Measurements from ENCODE around the gene TET1. TPM values are rescaled to one million over a fixed set of nuclear protein-coding genes. Genes with fewer than 3 reads are reported as not detected.
"Not testable (repeated sequence)": the region's sequence is repeated elsewhere in the genome, so short reads cannot be mapped to it uniquely, and the experiment has no call there.

The TET1 gene
- 10 to 100 TPM; 24.4 to 26.5 TPM for total RNA-seq
- polyA plus RNA-seq (ENCODE audit: insufficient read length in 2 of 2): 1 to 10 TPM; 4.9 to 6.8 TPM
- long read RNA-seq, donor 1: 0 reads
- long read RNA-seq, donor 2: 0 reads
- long read RNA-seq, donor 3: 0 reads
- long read RNA-seq, donor 4: 0 reads

DNA sequence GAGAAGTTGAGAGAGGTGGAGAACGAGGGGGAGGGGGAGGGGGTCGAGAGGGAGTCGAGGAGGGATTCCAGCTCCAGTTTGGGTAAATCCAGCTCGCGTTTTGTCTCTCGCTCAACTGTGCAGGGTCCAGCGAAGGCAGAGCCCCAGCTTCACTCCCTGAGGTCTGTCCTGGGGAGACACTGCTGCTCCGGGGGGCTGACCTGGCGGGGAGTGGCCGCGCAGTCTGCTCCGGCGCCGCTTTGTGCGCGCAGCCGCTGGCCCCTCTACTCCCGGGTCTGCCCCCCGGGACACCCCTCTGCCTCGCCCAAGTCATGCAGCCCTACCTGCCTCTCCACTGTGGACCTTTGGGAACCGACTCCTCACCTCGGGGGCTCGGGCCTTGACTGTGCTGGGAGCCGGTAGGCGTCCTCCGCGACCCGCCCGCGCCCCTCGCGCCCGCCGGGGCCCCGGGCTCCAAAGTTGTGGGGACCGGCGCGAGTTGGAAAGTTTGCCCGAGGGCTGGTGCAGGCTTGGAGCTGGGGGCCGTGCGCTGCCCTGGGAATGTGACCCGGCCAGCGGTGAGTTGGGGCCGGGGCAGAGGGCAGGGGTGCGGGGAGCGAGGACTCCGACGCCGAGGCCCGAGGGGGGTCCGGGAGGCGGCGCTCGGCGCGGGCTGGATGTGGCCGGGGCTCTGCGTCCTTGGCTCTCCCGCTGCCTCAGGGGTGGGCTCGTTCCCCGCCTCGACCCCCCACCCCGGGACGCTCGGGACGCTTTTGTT, at the start of gene TET1:
Gene TET1 (plus strand): TSS at position 152 of the 757 bp plus-strand sequence. CDS start 12,002 bp downstream, outside the sequence.
- H3K4me1 ChIP-seq (ENCODE audit: control insufficient read depth, insufficient read depth, low read length): peaks cover 11% of the 10 kb centered on the region
- peaks cover 10% of the 10 kb centered on the region for H3K27me3 ChIP-seq (ENCODE audit: control insufficient read depth, insufficient read depth, low read length)
- H3K27ac ChIP-seq (ENCODE audit: low read depth, low read length): peak within 1 kb of the TSS; percentile 79
- H3K36me3 ChIP-seq (ENCODE audit: control insufficient read depth, insufficient read depth, low read length): no peaks in the 10 kb centered on the region
- WGBS (ENCODE audit: insufficient coverage): 0% methylated on average over 66 of the region's 66 CpGs
- no peaks in the 10 kb centered on the region for H3K9me3 ChIP-seq (ENCODE audit: control insufficient read depth, insufficient read depth, low read length)
- H3K4me3 ChIP-seq (ENCODE audit: low read depth, low read length): peak within 1 kb of the TSS; percentile 69
- DNase-seq (ENCODE audit: low read depth in 4 of 6, low spot score in 6 of 6): peak in 5 of 6 donors; percentile 51 to 91 (median 74)

DNA sequence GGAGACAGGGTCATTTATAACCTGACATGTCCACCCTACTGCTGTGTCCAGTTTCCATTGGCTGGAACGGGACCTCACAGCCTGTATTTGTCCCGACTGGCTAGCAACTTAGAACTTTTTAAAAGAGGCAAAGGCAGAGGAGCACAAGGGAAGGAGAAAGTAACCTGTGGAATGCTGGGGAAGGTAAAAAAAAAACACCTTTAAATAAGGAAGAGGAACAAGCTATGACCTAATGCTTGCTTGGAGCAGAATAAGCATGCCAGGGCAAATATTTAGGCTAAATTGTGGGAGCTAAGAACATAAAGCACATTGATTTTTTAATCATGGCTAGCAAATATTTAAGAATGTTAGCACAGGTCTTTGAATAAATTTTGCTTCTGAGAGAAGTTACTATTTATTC, 43.9 kb upstream of the TET1 start:
- DNase-seq (ENCODE audit: low read depth in 4 of 6, low spot score in 6 of 6); H3K9me3 ChIP-seq (ENCODE audit: control insufficient read depth, insufficient read depth, low read length); H3K27me3 ChIP-seq (ENCODE audit: control insufficient read depth, insufficient read depth, low read length); H3K4me3 ChIP-seq (ENCODE audit: low read depth, low read length); H3K4me1 ChIP-seq (ENCODE audit: control insufficient read depth, insufficient read depth, low read length); H3K27ac ChIP-seq (ENCODE audit: low read depth, low read length): not testable (repeated sequence)
- peaks cover 19% of the 10 kb centered on the region for H3K36me3 ChIP-seq (ENCODE audit: control insufficient read depth, insufficient read depth, low read length)
- WGBS (ENCODE audit: insufficient coverage): 50% methylated on average over 1 of the region's 2 CpGs

DNA sequence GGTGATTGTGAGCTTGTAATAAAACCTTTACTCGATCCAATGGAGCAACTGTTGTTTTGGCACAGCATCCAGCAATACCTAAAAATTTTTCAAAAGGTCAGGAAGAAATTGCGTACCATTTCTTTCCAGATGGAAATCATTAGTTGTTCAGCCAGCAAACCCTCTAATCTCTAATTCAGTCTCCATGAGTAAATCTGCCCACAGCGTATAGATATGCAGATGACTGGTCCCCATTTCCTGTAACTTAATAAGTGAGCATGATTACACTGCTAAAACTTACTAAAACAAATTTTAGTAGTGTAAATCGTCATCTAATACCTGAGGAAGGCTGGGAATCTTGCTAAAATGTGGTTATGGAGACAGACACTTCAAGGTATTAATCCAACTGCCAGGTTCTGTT, 43.4 kb upstream of the TET1 start:
- H3K4me1 ChIP-seq (ENCODE audit: control insufficient read depth, insufficient read depth, low read length): no peaks in the 10 kb centered on the region
- 100% methylated on average over 1 of the region's 4 CpGs for WGBS (ENCODE audit: insufficient coverage)
- no peaks in the 10 kb centered on the region for H3K9me3 ChIP-seq (ENCODE audit: control insufficient read depth, insufficient read depth, low read length)
- no peak overlapping the region for H3K4me3 ChIP-seq (ENCODE audit: low read depth, low read length)
- H3K36me3 ChIP-seq (ENCODE audit: control insufficient read depth, insufficient read depth, low read length): peaks cover 19% of the 10 kb centered on the region
- no peak for DNase-seq (ENCODE audit: low read depth in 4 of 6, low spot score in 6 of 6)
- no peaks in the 10 kb centered on the region for H3K27me3 ChIP-seq (ENCODE audit: control insufficient read depth, insufficient read depth, low read length)
- H3K27ac ChIP-seq (ENCODE audit: low read depth, low read length): no peak overlapping the region

DNA sequence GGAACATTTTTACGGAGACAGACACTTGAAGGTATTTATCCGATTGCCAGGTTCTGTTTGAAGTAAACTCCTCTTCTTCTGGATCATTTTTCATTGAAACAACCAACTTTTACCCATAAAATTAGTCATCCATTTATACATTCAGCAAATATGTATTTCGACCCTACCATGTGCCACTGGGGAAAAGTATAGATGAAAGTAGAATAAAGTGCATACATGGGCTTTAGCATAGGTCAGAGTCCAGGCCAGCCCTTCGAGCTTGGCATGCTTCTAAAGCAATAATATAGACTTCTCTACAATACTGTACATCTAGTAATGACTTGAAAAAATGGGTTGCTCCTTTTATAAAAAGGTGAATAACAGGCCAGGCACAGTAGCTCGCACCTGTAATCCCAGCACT, 42.9 kb upstream of the TET1 start:
- 94% methylated on average over 3 of the region's 5 CpGs for WGBS (ENCODE audit: insufficient coverage)
- Histone ChIP-seq H3K27me3 (ENCODE audit: control insufficient read depth, insufficient read depth, low read length) (no peaks in the 10 kb centered on the region), H3K4me3 (ENCODE audit: low read depth, low read length) (no peak overlapping the region), H3K4me1 (ENCODE audit: control insufficient read depth, insufficient read depth, low read length) (no peaks in the 10 kb centered on the region), H3K36me3 (ENCODE audit: control insufficient read depth, insufficient read depth, low read length) (peaks cover 21% of the 10 kb centered on the region), H3K27ac (ENCODE audit: low read depth, low read length) (no peak overlapping the region), H3K9me3 (ENCODE audit: control insufficient read depth, insufficient read depth, low read length) (no peaks in the 10 kb centered on the region)
- no peak for DNase-seq (ENCODE audit: low read depth in 4 of 6, low spot score in 6 of 6)

DNA sequence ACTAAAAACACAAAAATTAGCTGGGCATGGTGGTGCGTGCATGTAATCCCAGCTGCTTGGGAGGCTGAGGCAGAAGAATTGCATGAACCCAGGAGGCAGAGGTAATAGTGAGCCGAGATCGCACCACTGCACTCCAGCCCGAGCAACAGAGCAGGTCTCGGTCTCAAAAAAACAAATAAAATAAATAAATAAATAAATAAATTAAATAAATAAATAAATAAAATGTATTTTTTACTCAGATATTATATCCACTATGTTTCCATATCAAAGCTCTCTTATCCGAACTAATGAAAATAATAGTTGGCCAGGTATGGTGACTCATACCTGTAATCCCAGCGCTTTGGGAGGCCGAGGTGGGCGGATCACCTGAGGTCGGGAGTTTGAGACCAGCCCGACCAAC, 41.5 kb upstream of the TET1 start:
- H3K4me3 ChIP-seq (ENCODE audit: low read depth, low read length); DNase-seq (ENCODE audit: low read depth in 4 of 6, low spot score in 6 of 6); H3K4me1 ChIP-seq (ENCODE audit: control insufficient read depth, insufficient read depth, low read length); H3K27me3 ChIP-seq (ENCODE audit: control insufficient read depth, insufficient read depth, low read length); H3K27ac ChIP-seq (ENCODE audit: low read depth, low read length); H3K9me3 ChIP-seq (ENCODE audit: control insufficient read depth, insufficient read depth, low read length): not testable (repeated sequence)
- H3K36me3 ChIP-seq (ENCODE audit: control insufficient read depth, insufficient read depth, low read length): peaks cover 22% of the 10 kb centered on the region
- 100% methylated on average over 1 of the region's 11 CpGs for WGBS (ENCODE audit: insufficient coverage)

DNA sequence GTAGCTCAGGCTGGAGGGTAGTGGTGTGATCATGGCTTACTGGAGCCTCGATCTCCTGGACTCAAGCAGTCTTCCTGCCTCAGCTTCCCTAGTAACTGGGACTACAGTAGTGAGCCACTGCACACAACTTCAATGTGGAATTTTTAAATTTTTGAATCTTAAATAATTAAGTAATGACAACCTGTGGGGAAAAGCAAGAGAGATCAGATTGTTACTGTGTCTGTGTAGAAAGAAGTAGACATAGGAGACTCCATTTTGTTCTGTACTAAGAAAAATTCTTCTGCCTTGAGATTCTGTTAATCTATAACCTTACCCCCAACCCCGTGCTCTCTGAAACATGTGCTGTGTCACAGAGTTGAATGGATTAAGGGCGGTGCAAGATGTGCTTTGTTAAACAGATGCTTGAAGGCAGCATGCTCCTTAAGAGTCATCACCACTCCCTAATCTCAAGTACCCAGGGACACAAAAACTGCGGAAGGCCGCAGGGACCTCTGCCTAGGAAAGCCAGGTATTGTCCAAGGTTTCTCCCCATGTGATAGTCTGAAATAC, 34.6 kb upstream of the TET1 start:
- not testable (repeated sequence) for H3K27me3 ChIP-seq (ENCODE audit: control insufficient read depth, insufficient read depth, low read length); DNase-seq (ENCODE audit: low read depth in 4 of 6, low spot score in 6 of 6); H3K27ac ChIP-seq (ENCODE audit: low read depth, low read length); H3K9me3 ChIP-seq (ENCODE audit: control insufficient read depth, insufficient read depth, low read length); H3K4me1 ChIP-seq (ENCODE audit: control insufficient read depth, insufficient read depth, low read length); H3K4me3 ChIP-seq (ENCODE audit: low read depth, low read length)
- no CpG with 5 or more reads among the region's 5 CpGs for WGBS (ENCODE audit: insufficient coverage)
- H3K36me3 ChIP-seq (ENCODE audit: control insufficient read depth, insufficient read depth, low read length): peaks cover 23% of the 10 kb centered on the region

DNA sequence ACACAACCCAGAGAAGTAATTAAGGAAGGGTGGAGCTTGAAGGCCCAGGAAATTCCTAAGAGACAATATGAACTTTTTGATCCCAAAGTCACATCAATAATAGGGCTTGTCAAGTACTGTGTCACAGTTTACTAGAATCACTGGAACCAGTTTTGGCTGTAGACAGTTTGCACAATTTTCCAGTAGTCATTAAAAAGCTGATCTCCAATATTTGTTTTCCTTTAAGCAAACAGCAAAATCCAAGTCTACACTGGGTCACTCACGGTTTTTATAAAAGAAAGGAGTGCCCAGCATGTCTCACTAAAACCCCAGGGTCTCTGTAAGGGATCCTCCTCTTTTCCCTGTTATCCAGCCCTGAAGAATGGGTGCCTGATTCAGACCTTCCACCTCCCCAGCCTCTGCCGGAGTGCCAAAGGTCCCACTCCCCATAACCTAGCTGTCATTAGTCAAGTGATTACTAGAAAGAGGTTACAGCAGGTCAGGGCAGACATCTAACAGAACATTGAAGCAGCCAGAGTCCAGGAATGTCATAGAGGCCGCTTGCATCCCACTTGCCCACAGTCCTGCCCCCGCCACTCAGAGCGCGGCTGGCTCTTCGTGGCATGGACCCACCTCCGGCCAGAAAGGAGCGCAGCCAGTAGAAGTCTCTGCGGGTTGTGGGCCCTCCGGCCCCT, 33.4 kb upstream of the TET1 start:
- H3K9me3 ChIP-seq (ENCODE audit: control insufficient read depth, insufficient read depth, low read length): no peaks in the 10 kb centered on the region
- peaks cover 19% of the 10 kb centered on the region for H3K36me3 ChIP-seq (ENCODE audit: control insufficient read depth, insufficient read depth, low read length)
- peaks cover 4% of the 10 kb centered on the region for H3K4me1 ChIP-seq (ENCODE audit: control insufficient read depth, insufficient read depth, low read length)
- peak overlapping the region; percentile 92 for H3K27ac ChIP-seq (ENCODE audit: low read depth, low read length)
- no peaks in the 10 kb centered on the region for H3K27me3 ChIP-seq (ENCODE audit: control insufficient read depth, insufficient read depth, low read length)
- WGBS (ENCODE audit: insufficient coverage): under 1% methylated on average over 10 of the region's 11 CpGs
- DNase-seq (ENCODE audit: low read depth in 4 of 6, low spot score in 6 of 6): peak in 2 of 6 donors; percentile 11 to 21
- H3K4me3 ChIP-seq (ENCODE audit: low read depth, low read length): peak overlapping the region; percentile 80

- no peak overlapping the region for H3K27ac ChIP-seq (ENCODE audit: low read depth, low read length)
- WGBS (ENCODE audit: insufficient coverage): 81% methylated on average over 9 of the region's 9 CpGs
- H3K27me3 ChIP-seq (ENCODE audit: control insufficient read depth, insufficient read depth, low read length): no peaks in the 10 kb centered on the region
- H3K4me1 ChIP-seq (ENCODE audit: control insufficient read depth, insufficient read depth, low read length): no peaks in the 10 kb centered on the region
- no peak for DNase-seq (ENCODE audit: low read depth in 4 of 6, low spot score in 6 of 6)
- no peaks in the 10 kb centered on the region for H3K9me3 ChIP-seq (ENCODE audit: control insufficient read depth, insufficient read depth, low read length)
- H3K4me3 ChIP-seq (ENCODE audit: low read depth, low read length): no peak overlapping the region
- H3K36me3 ChIP-seq (ENCODE audit: control insufficient read depth, insufficient read depth, low read length): no peaks in the 10 kb centered on the region
These were observed 23.2 kb upstream of the TET1 start for GRCh38 chr10:68536973-68537372.

DNA sequence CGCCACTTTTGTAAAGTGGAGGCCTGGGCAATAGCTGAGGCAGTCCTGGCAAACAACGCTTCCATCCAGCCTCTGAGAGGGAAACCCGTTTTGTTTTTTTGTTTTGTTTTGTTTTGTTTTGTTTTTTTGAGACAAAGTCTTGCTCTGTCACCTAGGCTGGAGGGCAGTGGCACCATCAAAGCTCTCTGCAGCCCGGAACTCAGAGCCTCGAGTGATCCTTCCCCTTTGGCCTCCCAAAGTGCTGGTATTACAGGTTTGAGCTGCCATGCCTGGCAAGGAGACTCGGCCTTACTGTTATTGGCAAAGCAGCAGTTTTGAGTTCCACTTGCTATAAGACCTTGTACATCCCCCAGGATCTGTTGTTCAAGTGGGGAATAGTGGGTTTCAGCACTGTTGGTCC, 22.3 kb upstream of the TET1 start:
- Histone ChIP-seq H3K36me3 (ENCODE audit: control insufficient read depth, insufficient read depth, low read length) (no peaks in the 10 kb centered on the region), H3K9me3 (ENCODE audit: control insufficient read depth, insufficient read depth, low read length) (no peaks in the 10 kb centered on the region), H3K4me1 (ENCODE audit: control insufficient read depth, insufficient read depth, low read length) (no peaks in the 10 kb centered on the region), H3K27ac (ENCODE audit: low read depth, low read length) (no peak overlapping the region), H3K4me3 (ENCODE audit: low read depth, low read length) (no peak overlapping the region), H3K27me3 (ENCODE audit: control insufficient read depth, insufficient read depth, low read length) (no peaks in the 10 kb centered on the region)
- DNase-seq (ENCODE audit: low read depth in 4 of 6, low spot score in 6 of 6): no peak
- WGBS (ENCODE audit: insufficient coverage): 87% methylated on average over 6 of the region's 6 CpGs
